ENCODE measurements around the gene KCTD20. TPM values are rescaled to one million over a fixed set of nuclear protein-coding genes. Genes with fewer than 3 reads are reported as not detected.

Gene KCTD20
- total RNA-seq, 2 experiments from 2014 or later, result 73.6 to 84.6 TPM

DNA sequence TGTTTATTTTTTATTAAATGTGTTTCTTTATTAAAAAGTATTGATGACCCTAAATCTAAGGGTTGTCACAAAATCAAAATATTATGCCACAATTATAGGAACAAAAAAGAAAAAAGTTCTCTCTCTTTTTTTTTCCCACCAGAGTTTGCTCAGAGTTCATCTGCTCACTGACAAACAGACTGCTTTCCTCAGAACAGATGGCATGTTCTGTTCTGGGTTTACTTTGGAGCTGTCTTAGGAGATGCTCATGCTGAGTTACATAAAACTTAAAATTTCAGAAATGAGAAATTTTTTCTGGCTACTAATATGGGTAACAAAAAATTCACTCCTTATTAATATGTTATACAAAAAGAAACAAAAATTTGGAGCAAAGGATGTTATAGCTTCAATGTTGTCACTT is 74.2 kb downstream of the KCTD20 start:
- Histone ChIP-seq H3K4me2 (ENCODE audit: low read length) (no peak overlapping the region), H3K9me3 (ENCODE audit: low read length) (no peaks in the 10 kb centered on the region), H4K20me1 (ENCODE audit: insufficient read depth, low read length) (no peaks in the 10 kb centered on the region), H3K4me3 (ENCODE audit: low read depth, low read length, poor library complexity, severe bottlenecking) (no peak overlapping the region), H3K4me1 (ENCODE audit: insufficient read depth, low read length, poor library complexity, severe bottlenecking) (no peaks in the 10 kb centered on the region), H3K9me2 (ENCODE audit: insufficient read depth, low read length) (no peaks in the 10 kb centered on the region), H3K36me3 (ENCODE audit: insufficient read depth, low read length) (peaks cover 99% of the 10 kb centered on the region), H3K79me2 (ENCODE audit: insufficient read depth, low read depth, low read length) (no peaks in the 10 kb centered on the region), H2AFZ (ENCODE audit: low read length) (no peak overlapping the region), H3K27ac (ENCODE audit: low read depth, low read length, poor library complexity, severe bottlenecking) (no peak overlapping the region)
- ChIA-PET POLR2A (interaction anchor here (0.5 to 1.5 kb wide), 3 partner anchors 9 to 171 kb away, joined by 3 to 4 read pairs (median 3); no protein-coding TSS in a partner anchor), CTCF (ENCODE audit: unreplicated experiment) (no interaction called here)
- TF ChIP-seq EZH2phosphoT487 (IDR thresholded peaks at IDR 0.05; ENCODE audit: borderline replicate concordance, low read depth, low read length) (no peak), CTCF (conservative IDR thresholded peaks at IDR 0.05; ENCODE audit: low read length) (no peak)
- no peak for DNase-seq (ENCODE audit: low spot score)
- intact Hi-C loops (cut with micrococcal nuclease; ENCODE audit: unreplicated experiment), result no loop called here
- no TSS peak for BruUV-seq (replicated peaks)

- TF ChIP-seq CTCF (conservative IDR thresholded peaks at IDR 0.05; ENCODE audit: low read length) (no peak), EZH2phosphoT487 (IDR thresholded peaks at IDR 0.05; ENCODE audit: borderline replicate concordance, low read depth, low read length) (no peak)
- peaks cover 99% of the 10 kb centered on the region for H3K36me3 ChIP-seq (ENCODE audit: insufficient read depth, low read length)
- H3K4me2 ChIP-seq (ENCODE audit: low read length), result no peak overlapping the region
- no peak overlapping the region for H2AFZ ChIP-seq (ENCODE audit: low read length)
- H3K4me1 ChIP-seq (ENCODE audit: insufficient read depth, low read length, poor library complexity, severe bottlenecking), result no peaks in the 10 kb centered on the region
- no peaks in the 10 kb centered on the region for H3K79me2 ChIP-seq (ENCODE audit: insufficient read depth, low read depth, low read length)
- H3K9me3 ChIP-seq (ENCODE audit: low read length), result no peaks in the 10 kb centered on the region
- DNase-seq (ENCODE audit: low spot score), result no peak
- no peak overlapping the region for H3K4me3 ChIP-seq (ENCODE audit: low read depth, low read length, poor library complexity, severe bottlenecking)
- no peaks in the 10 kb centered on the region for H4K20me1 ChIP-seq (ENCODE audit: insufficient read depth, low read length)
- CTCF ChIA-PET (ENCODE audit: unreplicated experiment), result interaction anchor here (1.1 kb wide), 1 partner anchor 14 kb away, joined by 3 read pairs; no protein-coding TSS in a partner anchor
- no TSS peak for BruUV-seq (replicated peaks)
- intact Hi-C loops (cut with micrococcal nuclease; ENCODE audit: unreplicated experiment), result no loop called here
- H3K27ac ChIP-seq (ENCODE audit: low read depth, low read length, poor library complexity, severe bottlenecking), result no peak overlapping the region
- no peaks in the 10 kb centered on the region for H3K9me2 ChIP-seq (ENCODE audit: insufficient read depth, low read length)
- POLR2A ChIA-PET, result interaction anchor here (1.4 kb wide), 1 partner anchor 9 kb away, joined by 4 read pairs; no protein-coding TSS in a partner anchor
Observed at GRCh38 chr6:36517408-36517807, 74.6 kb downstream of the KCTD20 start.

GRCh38 chr6:36519352-36519751 is 76.6 kb downstream of the KCTD20 start:
- Histone ChIP-seq H3K9me2 (ENCODE audit: insufficient read depth, low read length) (no peaks in the 10 kb centered on the region), H3K4me3 (ENCODE audit: low read depth, low read length, poor library complexity, severe bottlenecking) (no peak overlapping the region), H3K36me3 (ENCODE audit: insufficient read depth, low read length) (peaks cover 95% of the 10 kb centered on the region), H3K4me2 (ENCODE audit: low read length) (no peak overlapping the region), H4K20me1 (ENCODE audit: insufficient read depth, low read length) (no peaks in the 10 kb centered on the region), H3K9me3 (ENCODE audit: low read length) (no peaks in the 10 kb centered on the region), H3K79me2 (ENCODE audit: insufficient read depth, low read depth, low read length) (no peaks in the 10 kb centered on the region), H3K27ac (ENCODE audit: low read depth, low read length, poor library complexity, severe bottlenecking) (no peak overlapping the region), H3K4me1 (ENCODE audit: insufficient read depth, low read length, poor library complexity, severe bottlenecking) (no peaks in the 10 kb centered on the region), H2AFZ (ENCODE audit: low read length) (no peak overlapping the region)
- POLR2A ChIA-PET, result no interaction called here
- CTCF ChIA-PET (ENCODE audit: unreplicated experiment), result no interaction called here
- TF ChIP-seq EZH2phosphoT487 (IDR thresholded peaks at IDR 0.05; ENCODE audit: borderline replicate concordance, low read depth, low read length) (no peak), CTCF (conservative IDR thresholded peaks at IDR 0.05; ENCODE audit: low read length) (no peak)
- intact Hi-C loops (cut with micrococcal nuclease; ENCODE audit: unreplicated experiment), result no loop called here
- DNase-seq (ENCODE audit: low spot score), result no peak
- no TSS peak for BruUV-seq (replicated peaks)

All from OCI-LY7 (cell line).